OCI-LY7 (cell line): Measurements from ENCODE around the gene DNM3. TPM values are rescaled to one million over a fixed set of nuclear protein-coding genes. Genes with fewer than 3 reads are reported as not detected.

Source experiments
- BruUV-seq: library from RNA; stranded (reverse); fragments of 400-500 nt; replicated peaks from 2 replicates; lab custom pipeline; 2021; lab: Mats Ljungman, UMichigan
- CTCF ChIA-PET: fragments of 300-600 bp; sonication (Branson Sonifier 250); formaldehyde crosslinking; loops from one replicate; lab custom pipeline; 2022; ENCODE audit warnings: antibody characterized with exemption; ENCODE audit not compliant: unreplicated experiment; lab: Charles Lee
- POLR2A ChIA-PET: fragments of 300-600 bp; sonication (Branson Sonifier 250); formaldehyde crosslinking; loops from one replicate; lab custom pipeline; 2022; ENCODE audit warnings: antibody characterized with exemption; lab: Charles Lee
- DNase-seq: peaks from one replicate; pipeline ENCODE4 v3.0.0-alpha.2; 2015; ENCODE audit warnings: low spot score
- H2AFZ ChIP-seq: fragments of 200-600 bp; sonication (generic), shearing (Covaris generic); 2 replicates; pipeline ENCODE4 v1.6.1; 2014; ENCODE audit warnings: mild to moderate bottlenecking, antibody characterized with exemption, low read length, moderate library complexity
- H3K27ac ChIP-seq: fragments of 200-600 bp; sonication (generic); 2 replicates; pipeline ENCODE4 v1.5.1; 2014; ENCODE audit warnings: mixed run types, low read depth, mild to moderate bottlenecking, moderate library complexity, low read length, inconsistent platforms; ENCODE audit not compliant: poor library complexity, severe bottlenecking
- H3K36me3 ChIP-seq: fragments of 200-600 bp; sonication (generic); 2 replicates; pipeline ENCODE4 v1.6.1; 2014; ENCODE audit warnings: mild to moderate bottlenecking, antibody characterized with exemption, low read length, moderate library complexity, mixed read lengths; ENCODE audit not compliant: insufficient read depth
- H3K4me1 ChIP-seq: fragments of 200-600 bp; sonication (generic); 2 replicates; pipeline ENCODE4 v1.5.1; 2014; ENCODE audit warnings: mild to moderate bottlenecking, low read length; ENCODE audit not compliant: insufficient read depth, poor library complexity, severe bottlenecking
- H3K4me2 ChIP-seq: fragments of 200-600 bp; sonication (generic); 2 replicates; pipeline ENCODE4 v1.6.1; 2014; ENCODE audit warnings: mild to moderate bottlenecking, low read length
- H3K4me3 ChIP-seq: fragments of 200-600 bp; sonication (generic); 2 replicates; pipeline ENCODE4 v1.5.1; 2014; ENCODE audit warnings: mild to moderate bottlenecking, low read depth, low read length; ENCODE audit not compliant: poor library complexity, severe bottlenecking
- H3K79me2 ChIP-seq: fragments of 200-600 bp; sonication (generic); 2 replicates; pipeline ENCODE4 v1.6.1; 2016; ENCODE audit warnings: low read depth, mild to moderate bottlenecking, low read length, moderate library complexity, mixed read lengths; ENCODE audit not compliant: insufficient read depth
- H3K9me2 ChIP-seq: fragments of 200-600 bp; sonication (generic); 2 replicates; pipeline ENCODE4 v1.6.1; 2016; ENCODE audit warnings: mild to moderate bottlenecking, low read length, mixed read lengths; ENCODE audit not compliant: insufficient read depth
- H3K9me3 ChIP-seq: fragments of 200-600 bp; sonication (generic); 2 replicates; pipeline ENCODE4 v1.6.1; 2014; ENCODE audit warnings: mild to moderate bottlenecking, mixed run types, low read length, mixed read lengths
- H4K20me1 ChIP-seq: fragments of 200-600 bp; sonication (generic); 2 replicates; pipeline ENCODE4 v1.6.1; 2014; ENCODE audit warnings: mild to moderate bottlenecking, antibody characterized with exemption, low read length, moderate library complexity, mixed read lengths; ENCODE audit not compliant: insufficient read depth
- CTCF ChIP-seq: fragments of 200-600 bp; sonication (generic); conservative IDR thresholded peaks from 2 replicates; pipeline ENCODE4 v1.5.1; 2014; ENCODE audit warnings: mild to moderate bottlenecking, antibody characterized with exemption, low read length, moderate library complexity, mixed read lengths
- EZH2phosphoT487 ChIP-seq: fragments of 200-600 bp; sonication (generic); IDR thresholded peaks from 2 replicates; pipeline ENCODE4 v1.6.1; 2018; ENCODE audit warnings: low read depth, borderline replicate concordance, mild to moderate bottlenecking, mixed run types, antibody characterized with exemption, low read length, moderate library complexity, mixed read lengths
- intact Hi-C: fragments of 100-400 bp; cut with micrococcal nuclease; formaldehyde crosslinking; loops from one replicate; pipeline ENCODE4 v1.10.0; 2022; ENCODE audit not compliant: unreplicated experiment
- total RNA-seq, 2 experiments: library from RNA; depleted of rRNA in 1 of 2; stranded (reverse); fragments of >200 nt in 1 of 2; shearing (Covaris generic) in 1 of 2; gene quantifications; 2 replicates each; pipeline ENCODE4 v1.2.3, GENCODE V29; 2014 to 2022

The DNM3 gene
- total RNA-seq, 2 experiments from 2014 or later, result 0.47 to 0.61 TPM

- Histone ChIP-seq H2AFZ (no peak overlapping the region), H3K4me1 (no peaks in the 10 kb centered on the region), H3K9me2 (no peaks in the 10 kb centered on the region), H3K36me3 (no peaks in the 10 kb centered on the region), H3K4me2 (no peak overlapping the region), H3K9me3 (no peaks in the 10 kb centered on the region), H4K20me1 (peaks cover 9% of the 10 kb centered on the region; the same call in 1 of the 2 replicates), H3K27ac (no peak overlapping the region), H3K79me2 (no peaks in the 10 kb centered on the region), H3K4me3 (no peak overlapping the region)
- ChIA-PET CTCF (no interaction called here), POLR2A (interaction anchor here (0.5 kb wide), 1 partner anchor 162 kb away, joined by 3 read pairs; no protein-coding TSS in a partner anchor)
- DNase-seq, result peak; percentile 71
- no TSS peak for BruUV-seq
- intact Hi-C loops, result no loop called here
- no peak for TF ChIP-seq EZH2phosphoT487
- TF ChIP-seq CTCF, result peak; percentile 94
These were observed 588.2 kb downstream of the DNM3 start for GRCh38 chr1:172429331-172430127.

GRCh38 chr1:172430128-172430454 is 588.8 kb downstream of the DNM3 start:
- CTCF ChIA-PET, result no interaction called here

More at GRCh38 chr1:172430128-172430454, 588.8 kb downstream of the DNM3 start:
- no peaks in the 10 kb centered on the region for H3K36me3 ChIP-seq
- peaks cover 9% of the 10 kb centered on the region; the same call in 1 of the 2 replicates for H4K20me1 ChIP-seq
- no peaks in the 10 kb centered on the region for H3K9me3 ChIP-seq
- H3K9me2 ChIP-seq, result no peaks in the 10 kb centered on the region
- no peak overlapping the region for H2AFZ ChIP-seq
- POLR2A ChIA-PET, result no interaction called here
- no peak for TF ChIP-seq CTCF
- TF ChIP-seq EZH2phosphoT487, result no peak
- DNase-seq, result no peak
- no TSS peak for BruUV-seq
- no peak overlapping the region for H3K27ac ChIP-seq
- no peaks in the 10 kb centered on the region for H3K79me2 ChIP-seq
- H3K4me3 ChIP-seq, result no peak overlapping the region
- intact Hi-C loops, result no loop called here
- no peaks in the 10 kb centered on the region for H3K4me1 ChIP-seq
- no peak overlapping the region for H3K4me2 ChIP-seq
